Activated T-cell treated with anti-CD3 and anti-CD28 coated beads, Interleukin-2, amount 50 U/mL, for 4 hours (primary cell): ENCODE data around the gene STRBP. TPM values are rescaled to one million over a fixed set of nuclear protein-coding genes. Genes with fewer than 3 reads are reported as not detected.
A peak's percentile ranks its signal among the peaks of the same experiment; 100 is the strongest.

Experiments
- ATAC-seq, 2 donors: fragments of 200-7000 bp; cut with Tn5 transposase; one replicate each; pipeline ENCODE4 v1.10.0; 2021
- DNase-seq: peaks from one replicate; pipeline ENCODE4 v3.0.0-alpha.2; 2020
- H3K27me3 Mint-ChIP-seq: one replicate; pipeline ENCODE4 v1.8.0; 2021; ENCODE audit warnings: low read depth, mixed read lengths
- H3K36me3 Mint-ChIP-seq: one replicate; pipeline ENCODE4 v1.8.0; 2022; ENCODE audit warnings: mixed read lengths; ENCODE audit not compliant: insufficient read depth
- H3K4me1 Mint-ChIP-seq: one replicate; pipeline ENCODE4 v1.8.0; 2021; ENCODE audit warnings: low read depth, mixed read lengths
- H3K4me3 Mint-ChIP-seq: one replicate; pipeline ENCODE4 v1.8.0; 2021; ENCODE audit warnings: mild to moderate bottlenecking, moderate library complexity, mixed read lengths
- H3K9me3 Mint-ChIP-seq: one replicate; pipeline ENCODE4 v1.8.0; 2021; ENCODE audit warnings: mixed read lengths
- total RNA-seq, 3 donors: library from RNA; stranded (reverse); gene quantifications; one replicate each; pipeline ENCODE4 v1.2.1, GENCODE V29; 2021

STRBP gene
- total RNA-seq, 3 donors from 2014 or later = 26.7 to 36.7 (median 35.1) TPM

- DNase-seq (no peak), ATAC-seq (no peak)
- H3K36me3 Mint-ChIP-seq = peaks cover 18% of the 10 kb centered on the region
- peaks cover 2% of the 10 kb centered on the region for H3K4me1 Mint-ChIP-seq
- H3K9me3 Mint-ChIP-seq = no peaks in the 10 kb centered on the region
- no peak overlapping the region for H3K4me3 Mint-ChIP-seq
- no peaks in the 10 kb centered on the region for H3K27me3 Mint-ChIP-seq
Measured at GRCh38 chr9:123135430-123135829, 133.0 kb downstream of the STRBP start.

GRCh38 chr9:123132696-123133095 is 135.7 kb downstream of the STRBP start:
- ATAC-seq (no peak), DNase-seq (no peak)
- H3K9me3 Mint-ChIP-seq = no peaks in the 10 kb centered on the region
- no peaks in the 10 kb centered on the region for H3K27me3 Mint-ChIP-seq
- no peaks in the 10 kb centered on the region for H3K4me1 Mint-ChIP-seq
- peaks cover 20% of the 10 kb centered on the region for H3K36me3 Mint-ChIP-seq
- no peak overlapping the region for H3K4me3 Mint-ChIP-seq

GRCh38 chr9:123131993-123132392 is 136.4 kb downstream of the STRBP start:
- no peak for ATAC-seq
- DNase-seq = no peak
- Mint-ChIP-seq H3K4me1 (no peaks in the 10 kb centered on the region), H3K27me3 (no peaks in the 10 kb centered on the region), H3K36me3 (peaks cover 19% of the 10 kb centered on the region), H3K4me3 (no peak overlapping the region), H3K9me3 (no peaks in the 10 kb centered on the region)

- Mint-ChIP-seq H3K4me1 (no peaks in the 10 kb centered on the region), H3K27me3 (no peaks in the 10 kb centered on the region), H3K36me3 (peaks cover 17% of the 10 kb centered on the region), H3K9me3 (no peaks in the 10 kb centered on the region), H3K4me3 (no peak overlapping the region)
- ATAC-seq (no peak), DNase-seq (no peak)
Measured at GRCh38 chr9:123131258-123131657, 137.1 kb downstream of the STRBP start.

GRCh38 chr9:123129423-123129822 is 139.0 kb downstream of the STRBP start:
- H3K4me3 Mint-ChIP-seq = no peak overlapping the region
- peaks cover 15% of the 10 kb centered on the region for H3K36me3 Mint-ChIP-seq
- H3K4me1 Mint-ChIP-seq = no peaks in the 10 kb centered on the region
- no peaks in the 10 kb centered on the region for H3K9me3 Mint-ChIP-seq
- no peak for DNase-seq
- no peak for ATAC-seq
- no peaks in the 10 kb centered on the region for H3K27me3 Mint-ChIP-seq

- peaks cover 13% of the 10 kb centered on the region for H3K36me3 Mint-ChIP-seq
- H3K4me3 Mint-ChIP-seq = no peak overlapping the region
- no peaks in the 10 kb centered on the region for H3K4me1 Mint-ChIP-seq
- H3K27me3 Mint-ChIP-seq = no peaks in the 10 kb centered on the region
- DNase-seq (no peak), ATAC-seq (no peak)
- H3K9me3 Mint-ChIP-seq = no peaks in the 10 kb centered on the region
Measured at GRCh38 chr9:123128591-123128990, 139.8 kb downstream of the STRBP start.

- DNase-seq (no peak), ATAC-seq (no peak)
- peaks cover 14% of the 10 kb centered on the region for H3K36me3 Mint-ChIP-seq
- no peak overlapping the region for H3K4me3 Mint-ChIP-seq
- no peaks in the 10 kb centered on the region for H3K4me1 Mint-ChIP-seq
- H3K27me3 Mint-ChIP-seq = no peaks in the 10 kb centered on the region
- no peaks in the 10 kb centered on the region for H3K9me3 Mint-ChIP-seq
Measured at GRCh38 chr9:123127512-123128075, 140.8 kb downstream of the STRBP start.

GRCh38 chr9:123121457-123121856 is 146.9 kb downstream of the STRBP start:
- H3K36me3 Mint-ChIP-seq = peaks cover 8% of the 10 kb centered on the region
- no peaks in the 10 kb centered on the region for H3K27me3 Mint-ChIP-seq
- no peak for DNase-seq
- no peaks in the 10 kb centered on the region for H3K9me3 Mint-ChIP-seq
- no peaks in the 10 kb centered on the region for H3K4me1 Mint-ChIP-seq
- no peak overlapping the region for H3K4me3 Mint-ChIP-seq
- ATAC-seq = no peak

GRCh38 chr9:123120953-123121352 is 147.4 kb downstream of the STRBP start:
- peak; percentile 51 to 54 for ATAC-seq

GRCh38 chr9:123120131-123120530 is 148.3 kb downstream of the STRBP start:
- Mint-ChIP-seq H3K9me3 (no peaks in the 10 kb centered on the region), H3K36me3 (peaks cover 12% of the 10 kb centered on the region), H3K27me3 (no peaks in the 10 kb centered on the region), H3K4me1 (no peaks in the 10 kb centered on the region), H3K4me3 (no peak overlapping the region)
- no peak for ATAC-seq
- no peak for DNase-seq

More at GRCh38 chr9:123120953-123121352, 147.4 kb downstream of the STRBP start:
- H3K9me3 Mint-ChIP-seq = no peaks in the 10 kb centered on the region
- DNase-seq = no peak
- peaks cover 5% of the 10 kb centered on the region for H3K36me3 Mint-ChIP-seq
- H3K4me3 Mint-ChIP-seq = no peak overlapping the region
- H3K27me3 Mint-ChIP-seq = no peaks in the 10 kb centered on the region
- H3K4me1 Mint-ChIP-seq = no peaks in the 10 kb centered on the region

GRCh38 chr9:123119566-123119965 is 148.8 kb downstream of the STRBP start:
- Mint-ChIP-seq H3K9me3 (no peaks in the 10 kb centered on the region), H3K36me3 (peaks cover 12% of the 10 kb centered on the region), H3K4me3 (no peak overlapping the region), H3K4me1 (no peaks in the 10 kb centered on the region), H3K27me3 (no peaks in the 10 kb centered on the region)
- ATAC-seq (no peak), DNase-seq (no peak)

- Mint-ChIP-seq H3K36me3 (peaks cover 8% of the 10 kb centered on the region), H3K4me3 (no peak overlapping the region), H3K9me3 (no peaks in the 10 kb centered on the region), H3K4me1 (peaks cover 14% of the 10 kb centered on the region), H3K27me3 (no peaks in the 10 kb centered on the region)
- DNase-seq (no peak), ATAC-seq (no peak)
Measured at GRCh38 chr9:123116036-123116435, 152.3 kb downstream of the STRBP start.

GRCh38 chr9:123115146-123115913 is 153.1 kb downstream of the STRBP start:
- H3K9me3 Mint-ChIP-seq = no peaks in the 10 kb centered on the region
- peaks cover 16% of the 10 kb centered on the region for H3K4me1 Mint-ChIP-seq
- no peak for ATAC-seq
- DNase-seq = no peak
- H3K4me3 Mint-ChIP-seq = no peak overlapping the region
- no peaks in the 10 kb centered on the region for H3K27me3 Mint-ChIP-seq
- H3K36me3 Mint-ChIP-seq = peaks cover 8% of the 10 kb centered on the region

- Mint-ChIP-seq H3K9me3 (no peaks in the 10 kb centered on the region), H3K36me3 (peaks cover 13% of the 10 kb centered on the region), H3K4me1 (peaks cover 16% of the 10 kb centered on the region), H3K27me3 (no peaks in the 10 kb centered on the region), H3K4me3 (no peak overlapping the region)
- DNase-seq = no peak
- ATAC-seq = no peak
Measured at GRCh38 chr9:123113185-123113584, 155.2 kb downstream of the STRBP start.
